ENCODE measurements around the gene GALNTL6.

DNA sequence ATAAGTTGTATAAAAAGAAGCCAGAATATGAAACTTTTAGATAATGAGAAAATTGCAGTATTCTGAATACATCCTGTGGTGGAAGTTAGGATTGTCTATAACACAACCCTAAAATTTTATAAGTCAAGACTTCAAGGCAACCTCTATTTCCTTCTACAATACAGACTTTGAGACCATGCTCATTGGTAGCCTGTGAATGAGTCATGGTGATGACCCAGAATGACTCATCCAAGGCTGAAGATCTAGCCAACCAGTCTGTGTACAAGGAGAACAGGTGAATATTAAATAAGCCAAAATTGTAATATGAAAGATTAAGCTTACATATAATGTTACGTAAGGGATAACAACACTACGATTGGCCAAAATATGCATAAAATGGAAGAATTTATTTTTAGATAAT, 879.5 kb downstream of the GALNTL6 start:
- TF ChIP-seq EZH2 (IDR thresholded peaks at IDR 0.05; ENCODE audit: insufficient read depth, low read length), result no peak
- no peak for TF ChIP-seq CTCF (IDR thresholded peaks at IDR 0.05; ENCODE audit: insufficient read depth, low read depth, low read length)
